CD8-positive, alpha-beta memory T cell (primary cell): ENCODE results near the gene CPPED1. TPM values are rescaled to one million over a fixed set of nuclear protein-coding genes. Genes with fewer than 3 reads are reported as not detected.
"Not testable (repeated sequence)": the region's sequence is repeated elsewhere in the genome, so short reads cannot be mapped to it uniquely, and the experiment has no call there.

ENCODE experiments used
- CTCF ChIA-PET: fragments of 350-600 bp; sonication (Branson Sonifier 250); formaldehyde crosslinking; loops from one replicate; lab custom pipeline; 2021; ENCODE audit warnings: antibody characterized with exemption; lab: Charles Lee
- POLR2A ChIA-PET: fragments of 350-600 bp; sonication (Branson Sonifier 250); formaldehyde crosslinking; loops from one replicate; lab custom pipeline; 2021; ENCODE audit warnings: antibody characterized with exemption; lab: Charles Lee
- DNase-seq, 5 donors: peaks; one replicate each; pipeline versions ENCODE4 v3.0.0 to v3.0.0-alpha.2; 2020 to 2022; ENCODE audit warnings: mixed read lengths in 1 of 5
- H3K27ac ChIP-seq: one replicate; pipeline ENCODE4 v1.7.0; 2013; ENCODE audit warnings: low read depth, mild to moderate bottlenecking, low read length, moderate library complexity
- H3K27me3 ChIP-seq: 2 replicates; pipeline ENCODE4 v1.7.0; 2013; ENCODE audit warnings: low read length, mild to moderate bottlenecking; ENCODE audit not compliant: insufficient read depth, poor library complexity, severe bottlenecking
- H3K36me3 ChIP-seq: 2 replicates; pipeline ENCODE4 v1.7.0; 2013; ENCODE audit warnings: mild to moderate bottlenecking, low read length, moderate library complexity; ENCODE audit not compliant: insufficient read depth
- H3K4me1 ChIP-seq: 2 replicates; pipeline ENCODE4 v1.7.0; 2013; ENCODE audit warnings: mild to moderate bottlenecking, low read length, moderate library complexity; ENCODE audit not compliant: insufficient read depth
- H3K4me3 ChIP-seq: 2 replicates; pipeline ENCODE4 v1.7.0; 2013; ENCODE audit warnings: mild to moderate bottlenecking, low read length
- H3K9me3 ChIP-seq: 2 replicates; pipeline ENCODE4 v1.7.0; 2013; ENCODE audit warnings: mild to moderate bottlenecking, low read length
- H3K27ac Mint-ChIP-seq, 8 donors: one replicate each; pipeline ENCODE4 v1.8.0; 2020 to 2021; ENCODE audit warnings: mixed read lengths in 8 of 8, mild to moderate bottlenecking in 6 of 8, inconsistent platforms in 3 of 8, moderate library complexity in 3 of 8
- H3K27me3 Mint-ChIP-seq, 2 donors: one replicate each; pipeline ENCODE4 v1.8.0; 2020 to 2021; ENCODE audit warnings: mixed read lengths in 2 of 2, mild to moderate bottlenecking in 1 of 2, moderate library complexity in 1 of 2
- H3K36me3 Mint-ChIP-seq, 3 donors: one replicate each; pipeline ENCODE4 v1.8.0; 2020 to 2021; ENCODE audit warnings: mixed read lengths in 3 of 3, inconsistent platforms in 1 of 3, mild to moderate bottlenecking in 1 of 3
- H3K4me1 Mint-ChIP-seq, 3 donors: one replicate each; pipeline ENCODE4 v1.8.0; 2020 to 2021; ENCODE audit warnings: mixed read lengths in 3 of 3, inconsistent platforms in 1 of 3, mild to moderate bottlenecking in 1 of 3
- H3K4me3 Mint-ChIP-seq, 7 donors: one replicate each; pipeline ENCODE4 v1.8.0; 2020 to 2021; ENCODE audit warnings: mixed read lengths in 7 of 7, mild to moderate bottlenecking in 6 of 7, moderate library complexity in 4 of 7, inconsistent platforms in 2 of 7
- H3K9me3 Mint-ChIP-seq, 5 donors: one replicate each; pipeline ENCODE4 v1.8.0; 2020 to 2022; ENCODE audit warnings: mixed read lengths in 5 of 5, mild to moderate bottlenecking in 3 of 5, moderate library complexity in 2 of 5, inconsistent platforms in 1 of 5
- polyA plus RNA-seq: library from polyadenylated mRNA; unstranded; fragments of 300-500 nt; fragmentation: Illumina TruSeq; gene quantifications from one replicate; pipeline ENCODE4 v1.2.3, GENCODE V29; 2021
- total RNA-seq, 2 experiments: library from RNA; stranded (reverse); gene quantifications; one replicate each; pipeline ENCODE4 v1.2.3, GENCODE V29; 2021

Gene CPPED1
- total and polyA plus RNA-seq, 3 experiments from 2014 or later, result 5.2 to 9.8 (median 7.3) TPM

- Histone ChIP-seq H3K4me1 (peaks cover 16% of the 10 kb centered on the region), H3K9me3 (no peaks in the 10 kb centered on the region), H3K27me3 (no peaks in the 10 kb centered on the region), H3K36me3 (no peaks in the 10 kb centered on the region), H3K4me3 (no peak overlapping the region), H3K27ac (peak overlapping the region; percentile 70)
- Mint-ChIP-seq H3K4me1 (peaks cover 19 to 23% (median 20%) of the 10 kb centered on the region in 3 donors), H3K36me3 (peaks cover 1 to 15% (median 3%) of the 10 kb centered on the region in 3 donors), H3K9me3 (peaks cover 0 to 8% (median 0%) of the 10 kb centered on the region in 5 donors), H3K27me3 (peaks cover 0 to 3% of the 10 kb centered on the region in 2 donors), H3K4me3 (peak overlapping the region; percentile 13 to 93 (median 90)), H3K27ac (peak overlapping the region in 1 of 8 donors; percentile 85)
- ChIA-PET CTCF (no interaction called here), POLR2A (no interaction called here)
- DNase-seq, result no peak
Measured at GRCh38 chr16:12801511-12802042, 2.1 kb downstream of the CPPED1 start.

GRCh38 chr16:12800817-12801216 lies 2.9 kb downstream of the CPPED1 start:
- ChIA-PET POLR2A (no interaction called here), CTCF (no interaction called here)
- peaks cover 1 to 15% (median 3%) of the 10 kb centered on the region in 3 donors for H3K36me3 Mint-ChIP-seq
- Histone ChIP-seq H3K36me3 (no peaks in the 10 kb centered on the region), H3K4me3 (no peak overlapping the region), H3K4me1 (peaks cover 16% of the 10 kb centered on the region), H3K27ac (peak overlapping the region; percentile 15), H3K9me3 (no peaks in the 10 kb centered on the region), H3K27me3 (no peaks in the 10 kb centered on the region)
- no peaks in the 10 kb centered on the region for H3K27me3 Mint-ChIP-seq
- H3K4me1 Mint-ChIP-seq, result peaks cover 19 to 23% (median 20%) of the 10 kb centered on the region in 3 donors
- DNase-seq, result no peak
- peak overlapping the region in 2 of 7 donors; percentile 73 to 87 for H3K4me3 Mint-ChIP-seq
- H3K9me3 Mint-ChIP-seq, result peaks cover 0 to 8% (median 0%) of the 10 kb centered on the region in 5 donors
- H3K27ac Mint-ChIP-seq, result no peak overlapping the region

- POLR2A ChIA-PET, CTCF ChIA-PET, H3K9me3 Mint-ChIP-seq, H3K27ac Mint-ChIP-seq, DNase-seq, H3K27ac ChIP-seq, H3K27me3 Mint-ChIP-seq, H3K27me3 ChIP-seq, H3K4me3 ChIP-seq, H3K9me3 ChIP-seq, H3K36me3 ChIP-seq: not testable (repeated sequence)
- Mint-ChIP-seq H3K4me3 (peak overlapping the region in 1 of 7 donors; percentile 50), H3K36me3 (peaks cover 1 to 15% (median 3%) of the 10 kb centered on the region in 3 donors), H3K4me1 (peaks cover 19 to 23% (median 20%) of the 10 kb centered on the region in 3 donors)
- H3K4me1 ChIP-seq, result peaks cover 16% of the 10 kb centered on the region
Measured at GRCh38 chr16:12799996-12800395, 3.7 kb downstream of the CPPED1 start.

- Histone ChIP-seq H3K36me3 (no peaks in the 10 kb centered on the region), H3K27ac (no peak overlapping the region), H3K9me3 (no peaks in the 10 kb centered on the region), H3K4me3 (no peak overlapping the region), H3K4me1 (peaks cover 9% of the 10 kb centered on the region), H3K27me3 (no peaks in the 10 kb centered on the region)
- no peaks in the 10 kb centered on the region for H3K27me3 Mint-ChIP-seq
- H3K4me1 Mint-ChIP-seq, result peaks cover 11 to 19% (median 15%) of the 10 kb centered on the region in 3 donors
- peaks cover 1 to 15% (median 3%) of the 10 kb centered on the region in 3 donors for H3K36me3 Mint-ChIP-seq
- ChIA-PET CTCF (no interaction called here), POLR2A (interaction anchor here (0.7 kb wide), 1 partner anchor 8 kb away, joined by 3 read pairs; no protein-coding TSS in a partner anchor)
- peaks cover 0 to 6% (median 0%) of the 10 kb centered on the region in 5 donors for H3K9me3 Mint-ChIP-seq
- no peak overlapping the region for H3K27ac Mint-ChIP-seq
- H3K4me3 Mint-ChIP-seq, result peak overlapping the region in 1 of 7 donors; percentile 40
- no peak for DNase-seq
Measured at GRCh38 chr16:12798846-12799245, 4.8 kb downstream of the CPPED1 start.

- no peak overlapping the region for H3K27ac Mint-ChIP-seq
- peaks cover 8 to 14% (median 13%) of the 10 kb centered on the region in 3 donors for H3K4me1 Mint-ChIP-seq
- Histone ChIP-seq H3K9me3 (no peaks in the 10 kb centered on the region), H3K4me3 (no peak overlapping the region), H3K4me1 (peaks cover 8% of the 10 kb centered on the region), H3K27ac (no peak overlapping the region), H3K36me3 (no peaks in the 10 kb centered on the region), H3K27me3 (no peaks in the 10 kb centered on the region)
- POLR2A ChIA-PET, result no interaction called here
- H3K36me3 Mint-ChIP-seq, result peaks cover under 1 to 19% (median 1%) of the 10 kb centered on the region in 3 donors
- no peak overlapping the region for H3K4me3 Mint-ChIP-seq
- H3K27me3 Mint-ChIP-seq, result no peaks in the 10 kb centered on the region
- no peak for DNase-seq
- CTCF ChIA-PET, result no interaction called here
- peaks cover 0 to 3% (median 0%) of the 10 kb centered on the region in 5 donors for H3K9me3 Mint-ChIP-seq
Measured at GRCh38 chr16:12798171-12798570, 5.5 kb downstream of the CPPED1 start.

- CTCF ChIA-PET, result no interaction called here
- Mint-ChIP-seq H3K27ac (no peak overlapping the region), H3K27me3 (no peaks in the 10 kb centered on the region), H3K4me3 (no peak overlapping the region), H3K4me1 (peaks cover 0 to 1% (median 0%) of the 10 kb centered on the region in 3 donors), H3K36me3 (peaks cover 0 to 30% (median 4%) of the 10 kb centered on the region in 3 donors), H3K9me3 (peaks cover 0 to 2% (median 0%) of the 10 kb centered on the region in 5 donors)
- Histone ChIP-seq H3K4me1 (no peaks in the 10 kb centered on the region), H3K9me3 (no peaks in the 10 kb centered on the region), H3K27me3 (no peaks in the 10 kb centered on the region), H3K4me3 (no peak overlapping the region), H3K36me3 (no peaks in the 10 kb centered on the region), H3K27ac (no peak overlapping the region)
- POLR2A ChIA-PET, result no interaction called here
- DNase-seq, result no peak
Measured at GRCh38 chr16:12796498-12796897, 7.2 kb downstream of the CPPED1 start.

- H3K9me3 ChIP-seq, result no peaks in the 10 kb centered on the region
- no peaks in the 10 kb centered on the region for H3K4me1 ChIP-seq
- no peaks in the 10 kb centered on the region for H3K27me3 Mint-ChIP-seq
- no peaks in the 10 kb centered on the region for H3K36me3 ChIP-seq
- H3K36me3 Mint-ChIP-seq, result peaks cover 0 to 32% (median 3%) of the 10 kb centered on the region in 3 donors
- no peak for DNase-seq
- no peak overlapping the region for H3K27ac Mint-ChIP-seq
- no peaks in the 10 kb centered on the region for H3K4me1 Mint-ChIP-seq
- POLR2A ChIA-PET, result no interaction called here
- peaks cover 0 to 2% (median 0%) of the 10 kb centered on the region in 5 donors for H3K9me3 Mint-ChIP-seq
- H3K27me3 ChIP-seq, result no peaks in the 10 kb centered on the region
- CTCF ChIA-PET, result no interaction called here
- H3K4me3 ChIP-seq, result no peak overlapping the region
- H3K4me3 Mint-ChIP-seq, result no peak overlapping the region
- no peak overlapping the region for H3K27ac ChIP-seq
Measured at GRCh38 chr16:12794486-12795387, 8.9 kb downstream of the CPPED1 start.

- Histone ChIP-seq H3K36me3 (no peaks in the 10 kb centered on the region), H3K27ac (no peak overlapping the region), H3K27me3 (no peaks in the 10 kb centered on the region), H3K9me3 (no peaks in the 10 kb centered on the region), H3K4me1 (no peaks in the 10 kb centered on the region), H3K4me3 (no peak overlapping the region)
- no peaks in the 10 kb centered on the region for H3K27me3 Mint-ChIP-seq
- H3K9me3 Mint-ChIP-seq, result peaks cover 0 to 2% (median 0%) of the 10 kb centered on the region in 5 donors
- CTCF ChIA-PET, result interaction anchor here (1.3 kb wide), 1 partner anchor 10 kb away, joined by 3 read pairs; the partner anchor contains the start of gene CPPED1
- no peak overlapping the region for H3K4me3 Mint-ChIP-seq
- H3K36me3 Mint-ChIP-seq, result peaks cover 0 to 33% (median 6%) of the 10 kb centered on the region in 3 donors
- no peak for DNase-seq
- H3K27ac Mint-ChIP-seq, result peak overlapping the region in 2 of 8 donors; percentile 24 to 58
- H3K4me1 Mint-ChIP-seq, result no peaks in the 10 kb centered on the region
- POLR2A ChIA-PET, result no interaction called here
Measured at GRCh38 chr16:12793865-12794240, 9.8 kb downstream of the CPPED1 start.
